ENCODE measurements around the gene MAZ.

MAZ gene

GRCh38 chr16:29857133-29857760 lies 50.9 kb downstream of the MAZ start:
- no peak for DNase-seq (ENCODE audit: low spot score)

DNA sequence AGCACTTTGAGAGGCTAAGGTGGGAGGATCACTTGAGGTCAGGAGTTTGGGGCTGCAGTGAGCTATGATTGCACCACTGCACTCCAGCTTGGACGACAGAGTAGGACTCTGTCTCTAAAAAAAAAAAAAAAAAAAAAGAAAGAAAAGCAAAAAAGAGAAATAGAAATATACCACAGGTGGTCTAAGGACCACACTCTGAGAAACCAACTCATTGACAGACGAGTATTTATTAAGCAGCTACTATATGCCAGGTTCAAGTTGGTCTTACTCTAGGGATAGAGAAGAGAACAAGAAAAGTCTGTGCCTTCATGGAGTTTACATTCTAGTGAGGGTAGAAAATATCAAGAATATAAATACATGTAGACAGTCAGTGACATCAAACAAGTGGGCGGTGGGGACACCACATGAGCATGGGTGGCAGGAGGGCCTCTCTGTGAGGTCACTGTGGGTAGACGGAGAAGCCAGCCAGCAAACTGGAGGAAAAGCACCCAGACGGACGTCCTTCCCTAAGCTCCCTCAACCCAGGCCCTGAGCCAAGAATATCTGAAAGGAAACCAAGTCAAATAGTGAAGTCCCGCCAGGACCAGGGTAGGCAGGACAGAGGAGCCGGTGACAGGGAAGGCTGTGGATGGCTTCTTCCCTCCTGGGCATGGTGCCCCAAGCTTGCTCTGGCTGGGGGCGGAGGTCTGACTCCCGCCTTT lies 52.0 kb downstream of the MAZ start:
- no peak for DNase-seq (ENCODE audit: low spot score)

DNA sequence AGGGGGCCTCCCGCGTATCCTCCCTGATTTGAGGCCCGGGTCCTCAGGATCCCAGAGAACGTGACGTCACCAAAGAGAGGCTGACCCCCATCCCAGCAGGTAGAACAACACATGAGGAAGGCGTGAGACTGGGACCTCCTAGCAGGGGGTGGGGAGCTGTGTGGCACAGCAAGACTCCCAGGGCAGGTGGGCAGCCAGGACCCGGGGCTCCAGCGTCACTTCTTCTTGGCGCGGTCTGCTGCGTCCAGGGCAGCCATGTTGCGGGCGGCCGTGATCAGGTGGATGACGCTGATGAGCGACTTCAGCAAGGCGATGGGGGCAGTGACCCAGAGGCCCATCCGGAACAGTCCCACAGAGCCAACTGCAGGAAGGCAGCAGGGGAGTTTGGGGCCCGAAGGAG lies 52.6 kb downstream of the MAZ start:
- DNase-seq (ENCODE audit: low spot score) = no peak

- DNase-seq (ENCODE audit: low spot score) = no peak
Measured at GRCh38 chr16:29860218-29860617, 53.9 kb downstream of the MAZ start.
